Fibroblast of lung (primary cell): ENCODE results near the gene DYRK1A. TPM values are rescaled to one million over a fixed set of nuclear protein-coding genes. Genes with fewer than 3 reads are reported as not detected.

ENCODE experiments used
- DNase-seq, 2 donors: peaks; one replicate each; pipeline versions ENCODE4 v3.0.0 to v3.0.0-alpha.2; 2010; ENCODE audit warnings: low read depth in 2 of 2
- H2AFZ ChIP-seq: 2 replicates; pipeline ENCODE4 v1.5.1; 2012; ENCODE audit warnings: low read length, control low read depth, inconsistent platforms
- H3K27ac ChIP-seq: 2 replicates; pipeline ENCODE4 v1.5.1; 2011; ENCODE audit warnings: low read length, control low read depth; ENCODE audit not compliant: insufficient read depth
- H3K27me3 ChIP-seq: 2 replicates; pipeline ENCODE4 v1.5.1; 2011; ENCODE audit warnings: mild to moderate bottlenecking, low read length; ENCODE audit not compliant: control insufficient read depth, insufficient read depth
- H3K36me3 ChIP-seq: 2 replicates; pipeline ENCODE4 v1.5.1; 2011; ENCODE audit warnings: low read length; ENCODE audit not compliant: control insufficient read depth, insufficient read depth
- H3K4me1 ChIP-seq: 2 replicates; pipeline ENCODE4 v1.5.1; 2011; ENCODE audit warnings: low read length; ENCODE audit not compliant: control insufficient read depth, insufficient read depth; ENCODE audit errors: extremely low read depth
- H3K4me2 ChIP-seq: 2 replicates; pipeline ENCODE4 v1.5.1; 2011; ENCODE audit warnings: low read length, control low read depth; ENCODE audit not compliant: insufficient read depth; ENCODE audit errors: extremely low read depth
- H3K4me3 ChIP-seq, 4 experiments: fragments of 200-600 bp in 1 of 4; sonication (generic) in 1 of 4; replicated peaks in 1 of 4; 2 replicates each; pipeline ENCODE4 v1.5.1; 2011 to 2016; ENCODE audit warnings: low read length in 4 of 4, low read depth in 3 of 4, mild to moderate bottlenecking in 3 of 4, control low read depth in 2 of 4, inconsistent platforms in 1 of 4, mixed read lengths in 1 of 4; ENCODE audit not compliant: insufficient read depth in 1 of 4; ENCODE audit errors: control extremely low read depth in 1 of 4
- H3K79me2 ChIP-seq: 2 replicates; pipeline ENCODE4 v1.5.1; 2012; ENCODE audit warnings: mild to moderate bottlenecking, low read length, inconsistent platforms; ENCODE audit not compliant: control insufficient read depth, insufficient read depth
- H3K9ac ChIP-seq: 2 replicates; pipeline ENCODE4 v1.5.1; 2011; ENCODE audit warnings: mild to moderate bottlenecking, low read length, control low read depth; ENCODE audit not compliant: insufficient read depth
- H3K9me3 ChIP-seq: 2 replicates; pipeline ENCODE4 v1.5.1; 2012; ENCODE audit warnings: low read depth, low read length; ENCODE audit not compliant: control insufficient read depth, insufficient read depth
- H4K20me1 ChIP-seq: 2 replicates; pipeline ENCODE4 v1.5.1; 2011; ENCODE audit warnings: low read length; ENCODE audit not compliant: control insufficient read depth, insufficient read depth; ENCODE audit errors: extremely low read depth
- CTCF ChIP-seq, 2 donors: IDR thresholded peaks in 1 of 2; conservative IDR thresholded peaks in 1 of 2; 1 replicate in 1 of 2; 2 replicates in 1 of 2; pipeline ENCODE4 v1.5.1; 2011 to 2012; ENCODE audit warnings: low read length in 2 of 2, control low read depth in 1 of 2, inconsistent platforms in 1 of 2, low read depth in 1 of 2, mild to moderate bottlenecking in 1 of 2
- EZH2 ChIP-seq: IDR thresholded peaks from 2 replicates; pipeline ENCODE4 v1.5.1; 2012; ENCODE audit warnings: low read length, control low read depth, mild to moderate bottlenecking; ENCODE audit errors: missing control alignments
- polyA plus RNA-seq, 2 donors: library from polyadenylated mRNA; depleted of rRNA in 1 of 2; stranded (reverse) in 1 of 2; unstranded in 1 of 2; fragments of >200 nt; gene quantifications; 2 replicates each; pipeline ENCODE4 v1.2.1, GENCODE V29; 2011 to 2012; ENCODE audit warnings: missing spikeins in 1 of 2
- total RNA-seq: library from RNA; depleted of rRNA; stranded (reverse); fragments of >200 nt; gene quantifications from 2 replicates; pipeline ENCODE4 v1.2.1, GENCODE V29; 2014

The DYRK1A gene
- total and polyA plus RNA-seq, 2 donors (not counting 1 experiment from before 2014, with no cell fraction given), result 45.9 to 64.1 TPM

- Histone ChIP-seq H3K27ac (no peak overlapping the region), H2AFZ (no peak overlapping the region), H4K20me1 (no peaks in the 10 kb centered on the region), H3K36me3 (no peaks in the 10 kb centered on the region), H3K4me2 (no peak overlapping the region), H3K9me3 (no peaks in the 10 kb centered on the region), H3K9ac (no peak overlapping the region), H3K4me3 (no peak overlapping the region), H3K4me1 (no peaks in the 10 kb centered on the region), H3K27me3 (no peaks in the 10 kb centered on the region), H3K79me2 (peaks cover 98% of the 10 kb centered on the region)
- TF ChIP-seq CTCF (conservative IDR thresholded peaks at IDR 0.05 in 1 of 2, IDR thresholded peaks at IDR 0.05 in 1 of 2; ENCODE audit: low read depth in 1 of 2, low read length in 2 of 2) (no peak), EZH2 (no peak)
- no peak for DNase-seq
Observed at GRCh38 chr21:37389456-37389855, 22.9 kb downstream of the DYRK1A start.

GRCh38 chr21:37391666-37392065 lies 25.1 kb downstream of the DYRK1A start:
- H3K4me2 ChIP-seq, result no peak overlapping the region
- H2AFZ ChIP-seq, result no peak overlapping the region
- DNase-seq, result no peak
- H3K36me3 ChIP-seq, result no peaks in the 10 kb centered on the region
- no peak overlapping the region for H3K4me3 ChIP-seq
- no peaks in the 10 kb centered on the region for H4K20me1 ChIP-seq
- no peaks in the 10 kb centered on the region for H3K9me3 ChIP-seq
- H3K27ac ChIP-seq, result no peak overlapping the region
- no peak overlapping the region for H3K9ac ChIP-seq
- peaks cover 98% of the 10 kb centered on the region for H3K79me2 ChIP-seq
- H3K4me1 ChIP-seq, result no peaks in the 10 kb centered on the region
- no peaks in the 10 kb centered on the region for H3K27me3 ChIP-seq
- no peak for TF ChIP-seq EZH2
- TF ChIP-seq CTCF (conservative IDR thresholded peaks at IDR 0.05 in 1 of 2, IDR thresholded peaks at IDR 0.05 in 1 of 2; ENCODE audit: low read depth in 1 of 2, low read length in 2 of 2), result no peak

- H4K20me1 ChIP-seq, result no peaks in the 10 kb centered on the region
Observed at GRCh38 chr21:37392441-37392840, 25.9 kb downstream of the DYRK1A start.

More at GRCh38 chr21:37392441-37392840, 25.9 kb downstream of the DYRK1A start:
- Histone ChIP-seq H3K27me3 (no peaks in the 10 kb centered on the region), H3K4me3 (no peak overlapping the region), H3K9ac (no peak overlapping the region), H2AFZ (no peak overlapping the region), H3K36me3 (no peaks in the 10 kb centered on the region), H3K4me2 (no peak overlapping the region), H3K9me3 (no peaks in the 10 kb centered on the region), H3K27ac (no peak overlapping the region), H3K4me1 (no peaks in the 10 kb centered on the region), H3K79me2 (peaks cover 98% of the 10 kb centered on the region)
- TF ChIP-seq CTCF (conservative IDR thresholded peaks at IDR 0.05 in 1 of 2, IDR thresholded peaks at IDR 0.05 in 1 of 2; ENCODE audit: low read depth in 1 of 2, low read length in 2 of 2) (no peak), EZH2 (no peak)
- no peak for DNase-seq
